ENCODE measurements around the gene TBRG4.

The TBRG4 gene

DNA sequence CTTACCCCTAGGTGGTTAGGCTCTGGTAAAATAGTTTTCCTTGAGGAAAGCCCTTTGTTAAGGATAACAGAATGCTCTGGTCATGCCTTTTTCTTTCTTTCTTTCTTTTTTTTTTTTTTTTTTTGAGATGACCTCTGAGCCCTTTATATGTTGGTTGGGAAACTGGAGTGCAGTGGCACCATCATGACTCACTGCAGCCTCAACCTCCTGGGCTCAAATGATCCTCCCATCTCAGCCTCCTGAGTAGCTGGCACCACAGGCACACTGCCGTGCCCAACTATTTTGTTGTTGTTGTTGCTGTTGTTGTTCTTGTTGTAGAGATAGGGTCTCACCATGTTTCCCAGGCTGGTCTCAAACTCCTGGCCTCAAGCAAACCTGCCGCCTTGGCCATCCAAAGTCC is 50.1 kb downstream of the TBRG4 start:
- H3K4me3 ChIP-seq (ENCODE audit: low read length) = no peak overlapping the region
- no peak for DNase-seq (ENCODE audit: low read depth)
- TF ChIP-seq, protein P1, sequence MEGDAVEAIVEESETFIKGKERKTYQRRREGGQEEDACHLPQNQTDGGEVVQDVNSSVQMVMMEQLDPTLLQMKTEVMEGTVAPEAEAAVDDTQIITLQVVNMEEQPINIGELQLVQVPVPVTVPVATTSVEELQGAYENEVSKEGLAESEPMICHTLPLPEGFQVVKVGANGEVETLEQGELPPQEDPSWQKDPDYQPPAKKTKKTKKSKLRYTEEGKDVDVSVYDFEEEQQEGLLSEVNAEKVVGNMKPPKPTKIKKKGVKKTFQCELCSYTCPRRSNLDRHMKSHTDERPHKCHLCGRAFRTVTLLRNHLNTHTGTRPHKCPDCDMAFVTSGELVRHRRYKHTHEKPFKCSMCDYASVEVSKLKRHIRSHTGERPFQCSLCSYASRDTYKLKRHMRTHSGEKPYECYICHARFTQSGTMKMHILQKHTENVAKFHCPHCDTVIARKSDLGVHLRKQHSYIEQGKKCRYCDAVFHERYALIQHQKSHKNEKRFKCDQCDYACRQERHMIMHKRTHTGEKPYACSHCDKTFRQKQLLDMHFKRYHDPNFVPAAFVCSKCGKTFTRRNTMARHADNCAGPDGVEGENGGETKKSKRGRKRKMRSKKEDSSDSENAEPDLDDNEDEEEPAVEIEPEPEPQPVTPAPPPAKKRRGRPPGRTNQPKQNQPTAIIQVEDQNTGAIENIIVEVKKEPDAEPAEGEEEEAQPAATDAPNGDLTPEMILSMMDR (conservative IDR thresholded peaks at IDR 0.05; ENCODE audit: low read depth, low read length) = no peak

DNA sequence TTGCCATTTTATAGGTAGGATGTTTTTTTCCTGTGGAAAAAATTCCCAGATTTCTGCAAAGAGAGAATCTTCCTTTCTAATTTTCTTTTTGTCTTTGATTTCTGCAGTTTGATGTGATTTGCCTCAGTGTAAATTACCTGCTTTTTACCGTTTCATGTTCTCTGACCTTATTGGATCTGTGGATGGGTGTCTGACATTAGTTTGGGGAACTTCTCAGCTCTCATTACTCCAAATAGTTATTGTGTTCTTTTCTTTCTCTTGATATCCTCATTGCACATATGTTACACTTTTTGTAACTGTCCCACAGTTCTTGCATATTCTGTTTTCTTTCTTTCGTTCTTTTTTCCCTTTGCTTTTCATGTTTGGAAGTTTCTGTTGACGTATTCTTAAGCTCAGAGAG is 51.2 kb downstream of the TBRG4 start:
- H3K4me3 ChIP-seq (ENCODE audit: low read length) = no peak overlapping the region
- no peak for DNase-seq (ENCODE audit: low read depth)
- TF ChIP-seq, protein P1 (conservative IDR thresholded peaks at IDR 0.05; ENCODE audit: low read depth, low read length) = no peak

DNA sequence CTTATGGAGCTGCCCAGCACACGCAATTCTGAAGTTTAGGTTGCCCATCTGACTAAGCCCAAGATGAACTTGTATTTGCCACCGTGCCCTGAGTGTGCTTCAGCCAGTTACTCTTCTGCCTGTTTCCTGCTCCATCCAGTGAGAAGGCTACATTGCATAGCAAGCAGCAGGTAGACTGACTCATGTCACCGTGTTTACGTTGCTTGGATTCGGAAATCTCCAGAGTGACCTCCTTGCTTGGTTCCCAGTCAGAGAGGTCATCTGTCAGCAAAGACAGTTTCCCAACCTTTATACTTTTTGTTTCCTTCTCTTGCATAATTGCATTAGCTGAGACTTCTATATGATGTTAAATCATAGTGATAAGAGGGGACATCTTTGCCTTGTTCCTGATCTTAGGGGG is 53.6 kb downstream of the TBRG4 start:
- DNase-seq (ENCODE audit: low read depth) = no peak
- H3K4me3 ChIP-seq (ENCODE audit: low read length) = no peak overlapping the region
- TF ChIP-seq, protein P1 (conservative IDR thresholded peaks at IDR 0.05; ENCODE audit: low read depth, low read length) = no peak

DNA sequence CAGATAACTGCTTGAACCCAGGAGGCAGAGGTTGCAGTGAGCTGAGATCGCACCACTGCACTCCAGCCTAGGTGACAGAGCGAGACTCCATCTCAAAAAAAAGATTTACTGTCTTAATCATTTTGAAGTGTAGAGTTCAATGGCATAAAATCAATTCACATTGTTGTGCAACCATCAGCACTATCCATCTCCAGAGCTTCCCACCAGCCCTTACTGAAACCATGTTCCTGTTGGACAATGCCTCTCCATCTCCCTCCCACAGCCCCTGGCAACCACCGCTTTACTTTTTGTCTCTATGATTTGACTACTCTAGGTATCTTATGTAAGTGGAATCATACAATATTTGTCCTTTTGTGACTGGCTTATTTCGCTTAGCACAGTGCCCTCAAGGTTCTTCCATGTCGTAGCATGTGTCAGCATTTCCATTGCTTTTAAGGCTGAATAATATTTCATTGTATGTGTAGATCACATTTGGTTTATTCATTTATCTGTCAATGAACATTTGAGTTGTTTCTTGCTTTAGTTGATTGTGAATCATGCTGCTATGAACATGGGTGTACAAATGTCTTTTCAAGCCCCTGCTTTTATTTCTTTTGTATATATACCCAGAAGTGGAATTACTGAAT is 55.8 kb downstream of the TBRG4 start:
- no peak for DNase-seq (ENCODE audit: low read depth)
- H3K4me3 ChIP-seq (ENCODE audit: low read length) = no peak overlapping the region
- TF ChIP-seq, protein P1 (conservative IDR thresholded peaks at IDR 0.05; ENCODE audit: low read depth, low read length) = no peak

DNA sequence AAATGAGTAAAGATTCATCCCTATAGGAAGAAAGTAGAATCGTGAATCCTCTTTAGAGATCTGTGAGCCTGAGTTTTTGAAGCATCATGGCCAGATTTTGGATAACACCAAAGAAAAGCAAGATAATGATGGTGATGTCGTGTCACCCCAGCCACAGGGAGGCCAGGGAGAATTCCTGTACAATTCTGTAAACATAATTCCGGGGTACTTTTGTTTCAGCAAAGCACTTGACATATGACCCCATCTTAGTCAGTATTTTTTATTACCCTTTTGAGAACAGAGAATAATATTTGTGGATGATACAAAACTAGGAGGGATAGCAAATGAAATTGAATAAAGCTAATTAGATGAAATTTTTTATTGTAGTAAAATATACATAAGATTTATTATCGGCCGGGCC is 56.5 kb downstream of the TBRG4 start:
- no peak for DNase-seq (ENCODE audit: low read depth)
- H3K4me3 ChIP-seq (ENCODE audit: low read length) = no peak overlapping the region
- TF ChIP-seq, protein P1 (conservative IDR thresholded peaks at IDR 0.05; ENCODE audit: low read depth, low read length) = no peak

DNA sequence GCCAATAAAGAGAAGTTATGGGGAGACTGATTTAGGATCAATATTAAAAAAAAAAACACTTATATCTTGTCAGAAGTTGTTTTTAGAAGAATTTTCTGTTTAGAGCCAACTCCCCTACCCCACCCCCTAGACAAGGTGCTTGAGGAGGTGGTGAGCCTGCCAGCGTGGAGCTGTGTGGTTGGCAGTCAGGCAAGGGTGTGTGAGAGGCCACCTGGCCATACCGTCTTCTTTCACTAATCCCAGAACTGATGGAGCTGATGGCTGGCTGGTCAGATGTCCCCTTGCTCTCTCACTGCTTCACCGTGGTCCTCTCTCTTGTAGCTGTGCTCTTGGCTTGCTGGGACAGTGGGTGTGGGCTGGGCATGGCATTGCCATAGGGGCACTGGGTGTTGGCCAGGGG is 57.1 kb downstream of the TBRG4 start:
- DNase-seq (ENCODE audit: low read depth) = no peak
- TF ChIP-seq, protein P1 (conservative IDR thresholded peaks at IDR 0.05; ENCODE audit: low read depth, low read length) = no peak
- H3K4me3 ChIP-seq (ENCODE audit: low read length) = no peak overlapping the region

DNA sequence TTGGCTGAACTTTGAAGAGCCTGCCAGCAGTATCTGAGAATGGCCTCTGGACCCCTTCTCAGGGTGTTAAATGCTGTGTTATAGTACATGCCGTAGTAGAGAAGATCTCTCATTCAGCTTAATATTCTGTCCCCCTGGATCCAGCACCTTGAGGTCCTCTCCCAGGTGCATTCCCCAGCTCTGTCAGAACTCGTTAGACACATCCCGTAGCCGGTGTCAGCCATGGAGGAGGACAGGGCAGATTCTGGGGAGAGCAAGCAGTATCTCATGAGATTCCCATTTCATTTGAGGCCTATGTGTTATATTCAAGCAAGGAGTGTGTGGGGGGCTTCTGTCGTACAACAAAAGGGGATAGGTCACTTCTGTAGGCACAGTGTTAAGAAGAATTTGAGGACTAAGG is 57.6 kb downstream of the TBRG4 start:
- H3K4me3 ChIP-seq (ENCODE audit: low read length) = no peak overlapping the region
- DNase-seq (ENCODE audit: low read depth) = no peak
- TF ChIP-seq, protein P1 (conservative IDR thresholded peaks at IDR 0.05; ENCODE audit: low read depth, low read length) = no peak
